Measurements from ENCODE around the gene GALNT16.

DNA sequence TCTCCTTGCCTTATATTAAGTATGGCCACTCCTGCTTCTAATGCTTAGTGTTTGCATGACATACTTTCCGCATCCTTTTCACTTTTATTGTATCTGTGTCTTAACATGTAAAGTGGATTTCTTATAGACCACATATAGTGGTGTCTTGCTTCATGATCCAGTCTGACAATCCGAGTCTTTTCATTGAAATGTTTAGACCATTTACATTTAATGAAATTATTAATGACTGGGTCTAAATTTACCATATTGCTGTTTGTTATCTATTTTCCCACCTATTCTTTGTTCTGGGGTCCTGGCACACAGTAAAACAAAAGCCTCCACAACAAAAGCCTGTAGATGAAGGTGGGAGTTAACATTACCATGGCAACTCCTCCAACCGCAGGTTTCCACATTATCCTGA lies 115.2 kb downstream of the GALNT16 start:
- TF ChIP-seq, protein P1, sequence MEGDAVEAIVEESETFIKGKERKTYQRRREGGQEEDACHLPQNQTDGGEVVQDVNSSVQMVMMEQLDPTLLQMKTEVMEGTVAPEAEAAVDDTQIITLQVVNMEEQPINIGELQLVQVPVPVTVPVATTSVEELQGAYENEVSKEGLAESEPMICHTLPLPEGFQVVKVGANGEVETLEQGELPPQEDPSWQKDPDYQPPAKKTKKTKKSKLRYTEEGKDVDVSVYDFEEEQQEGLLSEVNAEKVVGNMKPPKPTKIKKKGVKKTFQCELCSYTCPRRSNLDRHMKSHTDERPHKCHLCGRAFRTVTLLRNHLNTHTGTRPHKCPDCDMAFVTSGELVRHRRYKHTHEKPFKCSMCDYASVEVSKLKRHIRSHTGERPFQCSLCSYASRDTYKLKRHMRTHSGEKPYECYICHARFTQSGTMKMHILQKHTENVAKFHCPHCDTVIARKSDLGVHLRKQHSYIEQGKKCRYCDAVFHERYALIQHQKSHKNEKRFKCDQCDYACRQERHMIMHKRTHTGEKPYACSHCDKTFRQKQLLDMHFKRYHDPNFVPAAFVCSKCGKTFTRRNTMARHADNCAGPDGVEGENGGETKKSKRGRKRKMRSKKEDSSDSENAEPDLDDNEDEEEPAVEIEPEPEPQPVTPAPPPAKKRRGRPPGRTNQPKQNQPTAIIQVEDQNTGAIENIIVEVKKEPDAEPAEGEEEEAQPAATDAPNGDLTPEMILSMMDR (IDR thresholded peaks at IDR 0.05): no peak
- no peak for TF ChIP-seq POLR2A (IDR thresholded peaks at IDR 0.05)
